HepG2 (cell line): ENCODE measurements around the gene UQCR10. TPM values are rescaled to one million over a fixed set of nuclear protein-coding genes. Genes with fewer than 3 reads are reported as not detected.

Source experiments
- ATAC-seq: fragments of 200-7000 bp; cut with Tn5 transposase; 3 replicates; pipeline ENCODE4 v1.9.1; 2020; ENCODE audit warnings: mild to moderate bottlenecking, moderate library complexity
- BruUV-seq: library from RNA; stranded (reverse); fragments of 400-500 nt; replicated peaks from 2 replicates; lab custom pipeline; 2021; lab: Mats Ljungman, UMichigan
- CTCF ChIA-PET: fragments of 300-600 bp; formaldehyde crosslinking; extraction: SDS; loops from one replicate; lab custom pipeline; 2021; ENCODE audit warnings: low total read pairs, inconsistent platforms, low intra/inter-chr PET ratio; lab: Yijun Ruan, JAX
- POLR2A ChIA-PET: fragments of 350-600 bp; sonication (Branson Sonifier 250); formaldehyde crosslinking; loops from one replicate; lab custom pipeline; 2020; ENCODE audit warnings: antibody characterized with exemption, inconsistent platforms; lab: Yijun Ruan, JAX
- DNase-seq: peaks from one replicate; pipeline ENCODE4 v3.0.0-alpha.2; 2015; ENCODE audit warnings: low spot score
- FAIRE-seq: peaks from 3 replicates; lab custom pipeline; 2011; peaks lifted over from hg19 to GRCh38; lab: Jason Lieb, UNC
- H2AFZ ChIP-seq: one replicate; pipeline ENCODE4 v1.6.1; 2011; ENCODE audit warnings: low read length, inconsistent platforms
- H3K27ac ChIP-seq: fragments of 300-600 bp; 3 replicates; pipeline ENCODE4 v1.8.0; 2011; ENCODE audit warnings: mixed run types, mild to moderate bottlenecking, mixed read lengths, low read length, inconsistent platforms; ENCODE audit not compliant: insufficient read depth; ENCODE audit errors: extremely low read length
- H3K27me3 ChIP-seq, 2 experiments: fragments of 200-600 bp in 1 of 2; 2 replicates in 1 of 2; 3 replicates in 1 of 2; pipeline versions ENCODE4 v1.6.0 to v1.8.0; 2011; ENCODE audit warnings: low read length in 2 of 2, mild to moderate bottlenecking in 2 of 2, moderate library complexity in 2 of 2, inconsistent platforms in 1 of 2; ENCODE audit not compliant: insufficient read depth in 2 of 2, control insufficient read depth in 1 of 2
- H3K36me3 ChIP-seq, 2 experiments: fragments of 200-600 bp in 1 of 2; replicated peaks in 1 of 2; 2 replicates in 1 of 2; 3 replicates in 1 of 2; pipeline versions ENCODE4 v1.5.1 to v1.8.0; 2011; ENCODE audit warnings: low read length in 2 of 2, inconsistent platforms in 1 of 2; ENCODE audit not compliant: insufficient read depth in 2 of 2, control insufficient read depth in 1 of 2
- H3K4me1 ChIP-seq: 2 replicates; pipeline ENCODE4 v1.5.1; 2012; ENCODE audit warnings: low read length, inconsistent platforms; ENCODE audit not compliant: insufficient read depth
- H3K4me2 ChIP-seq: 2 replicates; pipeline ENCODE4 v1.6.0; 2011; ENCODE audit warnings: low read depth, low read length, inconsistent platforms
- H3K4me3 ChIP-seq, 3 experiments: fragments of 200-600 bp in 1 of 3; sonication (generic), shearing (Covaris generic) in 1 of 3; replicated peaks in 1 of 3; 2 replicates each; pipeline ENCODE4 v1.5.1; 2011 to 2016; ENCODE audit warnings: low read length in 3 of 3, inconsistent platforms in 2 of 3, low read depth in 2 of 3, mild to moderate bottlenecking in 2 of 3, control low read depth in 1 of 3, mixed read lengths in 1 of 3; ENCODE audit not compliant: insufficient read depth in 1 of 3
- H3K79me2 ChIP-seq: one replicate; pipeline ENCODE4 v1.6.1; 2011; ENCODE audit warnings: low read length, inconsistent platforms; ENCODE audit not compliant: insufficient read depth
- H3K9ac ChIP-seq: 2 replicates; pipeline ENCODE4 v1.6.0; 2011; ENCODE audit warnings: mild to moderate bottlenecking, low read depth, low read length, inconsistent platforms; ENCODE audit not compliant: insufficient read depth
- H3K9me3 ChIP-seq: 2 replicates; pipeline ENCODE4 v1.5.1; 2012; ENCODE audit warnings: mild to moderate bottlenecking, low read length
- H4K20me1 ChIP-seq: 2 replicates; pipeline ENCODE4 v1.6.0; 2011; ENCODE audit warnings: inconsistent platforms, mild to moderate bottlenecking, low read length, moderate library complexity; ENCODE audit not compliant: insufficient read depth
- ATF2 ChIP-seq: sonication (generic); formaldehyde crosslinking; IDR thresholded peaks from 2 replicates; pipeline ENCODE4 v1.4.0; 2020; ENCODE audit warnings: missing genetic modification reagents
- CBX5 ChIP-seq: sonication (generic); formaldehyde crosslinking; IDR thresholded peaks from 2 replicates; pipeline ENCODE4 v1.4.0; 2020; ENCODE audit warnings: missing genetic modification reagents, borderline replicate concordance
- SNRNP70 ChIP-seq: fragments of 200-400 bp; formaldehyde crosslinking; IDR thresholded peaks from 2 replicates; pipeline ENCODE4 v1.6.1; 2017; ENCODE audit warnings: mild to moderate bottlenecking, low read depth, low read length, moderate library complexity
- TIGD3 ChIP-seq: sonication (generic); formaldehyde crosslinking; IDR thresholded peaks from 2 replicates; pipeline ENCODE4 v1.5.1; 2020; ENCODE audit warnings: mild to moderate bottlenecking, missing genetic modification reagents, borderline replicate concordance
- ZNF772 ChIP-seq: sonication (generic); formaldehyde crosslinking; IDR thresholded peaks from 2 replicates; pipeline ENCODE4 v1.5.0; 2020; ENCODE audit warnings: mild to moderate bottlenecking, missing genetic modification reagents
- ZNF83 ChIP-seq: sonication (generic); formaldehyde crosslinking; IDR thresholded peaks from 2 replicates; pipeline ENCODE4 v1.4.0; 2020; ENCODE audit warnings: missing genetic modification reagents, mild to moderate bottlenecking, borderline replicate concordance
- ZSCAN29 ChIP-seq: sonication (generic); formaldehyde crosslinking; conservative IDR thresholded peaks from 2 replicates; pipeline ENCODE4 v1.4.0; 2020; ENCODE audit warnings: mild to moderate bottlenecking, missing genetic modification reagents
- WGBS: methylation state at CpG from one replicate; pipeline ENCODE4 v1.1.6; 2017; ENCODE audit warnings: low lambda C conversion rate; 5-methylcytosine and 5-hydroxymethylcytosine counted together
- in situ Hi-C: cut with HindIII; loops from 2 replicates; pipeline ENCODE4 v1.10.0; 2017; ENCODE audit warnings: low pct_unique_long_range_greater_than_20kb; ENCODE audit not compliant: extremely low pct_ligation_motif_present
- intact Hi-C: fragments of 100-400 bp; cut with micrococcal nuclease; formaldehyde crosslinking; loops from one replicate; pipeline ENCODE4 v1.10.0; 2022; ENCODE audit not compliant: unreplicated experiment
- polyA plus RNA-seq, 8 experiments: library from polyadenylated mRNA; depleted of rRNA in 3 of 8; stranded (reverse) in 7 of 8; unstranded in 1 of 8; fragments of >200 nt; fragmentation: Illumina TruSeq in 4 of 8; extraction: Trizol in 4 of 8; gene quantifications; 2 replicates each; pipeline versions ENCODE4 v1.2.1 to v1.2.3, GENCODE V29; 2011 to 2016; ENCODE audit warnings: low read depth in 4 of 8, missing spikeins in 1 of 8, mixed read lengths in 1 of 8; ENCODE audit not compliant: insufficient read depth in 1 of 8
- total RNA-seq, 5 experiments: library from RNA; depleted of rRNA; stranded (reverse); fragments of >200 nt; fragmentation: Illumina TruSeq; extraction: Trizol; gene quantifications; 2 replicates each; pipeline ENCODE4 v1.2.3, GENCODE V29; 2016; ENCODE audit warnings: low read depth in 1 of 5
- TF ChIP-seq, protein P1 (sequence below): sonication (generic); formaldehyde crosslinking; IDR thresholded peaks from 2 replicates; pipeline ENCODE4 v1.4.0; 2020; ENCODE audit warnings: mild to moderate bottlenecking, missing genetic modification reagents
- TF ChIP-seq, protein P2 (sequence below): sonication (generic); formaldehyde crosslinking; IDR thresholded peaks from 2 replicates; pipeline ENCODE4 v1.4.0; 2020; ENCODE audit warnings: missing genetic modification reagents

UQCR10 gene
- total and polyA plus RNA-seq, 2 of the 13 experiments (the other 11 are each of a cell fraction or from before 2014, with no cell fraction given): 225 to 232 TPM

GRCh38 chr22:29758068-29758622 lies 9.0 kb upstream of the UQCR10 start:
- TF ChIP-seq ZNF83 (no peak), TIGD3 (CRISPR knock-in tag) (no peak), ZNF772 (CRISPR knock-in tag) (no peak), ZSCAN29 (CRISPR knock-in tag) (no peak), SNRNP70 (no peak), ATF2 (no peak), CBX5 (CRISPR knock-in tag) (no peak)
- TF ChIP-seq, protein P1, sequence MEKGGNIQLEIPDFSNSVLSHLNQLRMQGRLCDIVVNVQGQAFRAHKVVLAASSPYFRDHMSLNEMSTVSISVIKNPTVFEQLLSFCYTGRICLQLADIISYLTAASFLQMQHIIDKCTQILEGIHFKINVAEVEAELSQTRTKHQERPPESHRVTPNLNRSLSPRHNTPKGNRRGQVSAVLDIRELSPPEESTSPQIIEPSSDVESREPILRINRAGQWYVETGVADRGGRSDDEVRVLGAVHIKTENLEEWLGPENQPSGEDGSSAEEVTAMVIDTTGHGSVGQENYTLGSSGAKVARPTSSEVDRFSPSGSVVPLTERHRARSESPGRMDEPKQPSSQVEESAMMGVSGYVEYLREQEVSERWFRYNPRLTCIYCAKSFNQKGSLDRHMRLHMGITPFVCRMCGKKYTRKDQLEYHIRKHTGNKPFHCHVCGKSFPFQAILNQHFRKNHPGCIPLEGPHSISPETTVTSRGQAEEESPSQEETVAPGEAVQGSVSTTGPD: no peak
- TF ChIP-seq, protein P2, sequence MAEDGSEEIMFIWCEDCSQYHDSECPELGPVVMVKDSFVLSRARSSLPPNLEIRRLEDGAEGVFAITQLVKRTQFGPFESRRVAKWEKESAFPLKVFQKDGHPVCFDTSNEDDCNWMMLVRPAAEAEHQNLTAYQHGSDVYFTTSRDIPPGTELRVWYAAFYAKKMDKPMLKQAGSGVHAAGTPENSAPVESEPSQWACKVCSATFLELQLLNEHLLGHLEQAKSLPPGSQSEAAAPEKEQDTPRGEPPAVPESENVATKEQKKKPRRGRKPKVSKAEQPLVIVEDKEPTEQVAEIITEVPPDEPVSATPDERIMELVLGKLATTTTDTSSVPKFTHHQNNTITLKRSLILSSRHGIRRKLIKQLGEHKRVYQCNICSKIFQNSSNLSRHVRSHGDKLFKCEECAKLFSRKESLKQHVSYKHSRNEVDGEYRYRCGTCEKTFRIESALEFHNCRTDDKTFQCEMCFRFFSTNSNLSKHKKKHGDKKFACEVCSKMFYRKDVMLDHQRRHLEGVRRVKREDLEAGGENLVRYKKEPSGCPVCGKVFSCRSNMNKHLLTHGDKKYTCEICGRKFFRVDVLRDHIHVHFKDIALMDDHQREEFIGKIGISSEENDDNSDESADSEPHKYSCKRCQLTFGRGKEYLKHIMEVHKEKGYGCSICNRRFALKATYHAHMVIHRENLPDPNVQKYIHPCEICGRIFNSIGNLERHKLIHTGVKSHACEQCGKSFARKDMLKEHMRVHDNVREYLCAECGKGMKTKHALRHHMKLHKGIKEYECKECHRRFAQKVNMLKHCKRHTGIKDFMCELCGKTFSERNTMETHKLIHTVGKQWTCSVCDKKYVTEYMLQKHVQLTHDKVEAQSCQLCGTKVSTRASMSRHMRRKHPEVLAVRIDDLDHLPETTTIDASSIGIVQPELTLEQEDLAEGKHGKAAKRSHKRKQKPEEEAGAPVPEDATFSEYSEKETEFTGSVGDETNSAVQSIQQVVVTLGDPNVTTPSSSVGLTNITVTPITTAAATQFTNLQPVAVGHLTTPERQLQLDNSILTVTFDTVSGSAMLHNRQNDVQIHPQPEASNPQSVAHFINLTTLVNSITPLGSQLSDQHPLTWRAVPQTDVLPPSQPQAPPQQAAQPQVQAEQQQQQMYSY (CRISPR knock-in tag): no peak
- Histone ChIP-seq H3K27me3 (no peaks in the 10 kb centered on the region), H3K9me3 (no peaks in the 10 kb centered on the region), H3K27ac (no peak overlapping the region), H3K4me1 (no peaks in the 10 kb centered on the region), H3K4me3 (no peak overlapping the region), H3K79me2 (no peaks in the 10 kb centered on the region), H3K4me2 (no peak overlapping the region), H2AFZ (no peak overlapping the region), H3K9ac (no peak overlapping the region), H3K36me3 (no peaks in the 10 kb centered on the region), H4K20me1 (no peaks in the 10 kb centered on the region)
- BruUV-seq: no TSS peak
- FAIRE-seq: no peak
- in situ Hi-C loops (no loop called here), intact Hi-C loops (loop anchor here (5.0 kb wide), 1 partner anchor 251 kb away; no protein-coding TSS in a partner anchor)
- no peak for DNase-seq
- ChIA-PET CTCF (no interaction called here), POLR2A (no interaction called here)
- ATAC-seq: no peak
- 98% methylated on average over 6 of the region's 7 CpGs for WGBS
